Stimulated activated effector memory CD8-positive, alpha-beta T cell treated with anti-CD3 and anti-CD28 coated beads, Interleukin-12 subunit alpha, Interleukin-12 subunit beta, amount 100 ng/mL, for 72 hours (primary cell): ENCODE measurements around the gene CAPN7.

Source experiments
- ATAC-seq: fragments of 150-1000 bp; cut with Tn5 transposase; 2 replicates; pipeline ENCODE4 v1.10.0; 2021
- DNase-seq, 2 donors: peaks; one replicate each; pipeline ENCODE4 v3.0.0; 2021 to 2022; ENCODE audit warnings: low spot score in 2 of 2
- H3K27ac Mint-ChIP-seq: one replicate; pipeline ENCODE4 v1.8.0; 2022; ENCODE audit warnings: mild to moderate bottlenecking, mixed read lengths
- H3K36me3 Mint-ChIP-seq: one replicate; pipeline ENCODE4 v1.8.0; 2022; ENCODE audit warnings: mild to moderate bottlenecking, mixed read lengths
- H3K4me1 Mint-ChIP-seq: one replicate; pipeline ENCODE4 v1.8.0; 2022; ENCODE audit warnings: mixed read lengths
- H3K4me3 Mint-ChIP-seq: one replicate; pipeline ENCODE4 v1.8.0; 2022; ENCODE audit warnings: mild to moderate bottlenecking, mixed read lengths
- H3K9me3 Mint-ChIP-seq: one replicate; pipeline ENCODE4 v1.8.0; 2022; ENCODE audit warnings: mixed read lengths

Gene CAPN7

DNA sequence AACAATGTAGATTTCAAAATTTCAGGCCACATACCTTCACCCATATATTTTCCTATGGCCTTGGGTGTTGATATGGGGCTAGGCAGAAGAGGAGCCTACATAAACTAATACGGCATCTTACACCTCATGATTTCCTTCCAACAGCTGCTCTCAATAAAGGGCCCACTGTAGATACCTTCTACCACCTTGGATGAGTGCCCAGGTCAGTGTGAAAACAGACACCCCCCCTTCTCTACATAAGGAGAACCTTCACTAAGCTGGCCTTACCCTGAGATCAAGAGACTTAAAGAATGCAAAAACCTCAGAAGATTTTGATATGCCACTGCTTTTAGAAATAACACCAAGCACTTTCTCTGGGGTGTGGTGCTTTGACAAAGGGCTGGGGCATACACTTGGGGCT is 83.6 kb downstream of the CAPN7 start:
- Mint-ChIP-seq H3K4me3 (peak overlapping the region; percentile 44), H3K36me3 (peaks cover 22% of the 10 kb centered on the region), H3K4me1 (peaks cover 83% of the 10 kb centered on the region), H3K27ac (peak overlapping the region; percentile 48), H3K9me3 (no peaks in the 10 kb centered on the region)
- no peak for DNase-seq
- ATAC-seq: no peak

DNA sequence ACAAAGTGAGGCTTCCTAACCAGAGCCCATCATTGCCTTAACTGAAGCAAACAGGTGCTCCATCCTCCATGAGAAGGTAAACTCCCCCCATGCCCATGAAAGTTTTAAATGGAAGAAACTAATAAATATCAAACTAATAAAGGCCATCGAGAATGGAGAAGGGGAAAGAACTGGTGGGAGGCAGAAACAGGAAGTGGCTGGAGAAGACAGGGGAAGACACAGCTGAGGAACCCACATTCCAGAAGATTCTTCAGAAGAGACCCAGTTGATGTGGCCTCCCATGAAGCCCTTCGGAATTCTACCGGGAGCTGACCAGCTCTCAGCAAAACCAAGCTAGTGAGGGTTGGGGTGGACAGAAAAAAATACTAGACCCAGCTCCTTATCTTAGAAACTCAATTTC is 84.7 kb downstream of the CAPN7 start:
- Mint-ChIP-seq H3K27ac (peak overlapping the region; percentile 87), H3K9me3 (no peaks in the 10 kb centered on the region), H3K36me3 (peaks cover 19% of the 10 kb centered on the region), H3K4me1 (peaks cover 86% of the 10 kb centered on the region), H3K4me3 (peak overlapping the region; percentile 44)
- DNase-seq (no peak), ATAC-seq (no peak)

DNA sequence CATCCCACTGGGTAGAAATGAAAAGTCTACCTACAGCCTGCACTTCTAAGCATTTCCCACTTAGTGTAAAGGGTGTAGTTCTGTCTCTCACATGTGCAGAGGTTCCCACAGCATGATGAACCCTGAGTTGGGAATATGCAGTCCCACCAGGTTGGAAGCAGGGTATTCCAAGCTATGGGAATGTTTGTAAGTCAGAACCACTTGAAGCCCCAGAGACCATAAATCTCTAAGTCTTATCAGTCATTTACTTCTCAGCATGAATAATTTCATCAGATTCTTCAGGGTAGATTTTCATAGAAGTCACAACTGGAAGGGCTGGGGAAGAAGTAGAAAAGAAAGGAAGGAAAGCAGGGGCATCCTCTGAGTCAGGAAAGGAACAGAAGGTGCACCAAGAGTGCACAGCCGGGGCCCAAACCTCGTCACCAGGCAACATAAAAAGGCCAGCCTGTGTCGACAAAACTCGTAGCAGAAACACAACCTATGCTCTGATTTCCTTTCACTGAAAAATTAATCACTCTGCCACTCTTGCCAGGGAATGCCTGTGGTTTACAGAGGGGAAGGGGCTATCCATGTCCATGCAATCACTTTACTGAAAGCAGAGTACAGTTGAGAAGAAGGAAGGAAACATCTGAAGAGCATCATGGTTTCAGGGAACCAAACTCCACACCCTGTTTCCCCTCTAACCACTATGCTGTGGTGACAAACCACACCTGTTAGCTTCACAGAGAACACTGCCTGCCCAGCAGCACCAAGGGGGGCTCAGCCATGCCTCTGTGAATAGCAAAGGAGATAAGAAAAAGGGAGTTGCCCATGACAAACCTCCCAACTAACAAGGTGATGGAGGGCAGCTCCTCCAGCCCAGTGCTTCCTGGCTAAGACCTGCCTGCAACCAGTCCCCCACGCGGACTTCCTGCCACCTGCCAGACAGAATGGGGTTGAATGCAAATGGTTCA is 85.8 kb downstream of the CAPN7 start:
- DNase-seq (peak; percentile 38 to 85), ATAC-seq (peak; percentile 93)
- Mint-ChIP-seq H3K4me3 (peak overlapping the region; percentile 56), H3K4me1 (peaks cover 83% of the 10 kb centered on the region), H3K9me3 (no peaks in the 10 kb centered on the region), H3K36me3 (peaks cover 16% of the 10 kb centered on the region), H3K27ac (peak overlapping the region; percentile 81)

DNA sequence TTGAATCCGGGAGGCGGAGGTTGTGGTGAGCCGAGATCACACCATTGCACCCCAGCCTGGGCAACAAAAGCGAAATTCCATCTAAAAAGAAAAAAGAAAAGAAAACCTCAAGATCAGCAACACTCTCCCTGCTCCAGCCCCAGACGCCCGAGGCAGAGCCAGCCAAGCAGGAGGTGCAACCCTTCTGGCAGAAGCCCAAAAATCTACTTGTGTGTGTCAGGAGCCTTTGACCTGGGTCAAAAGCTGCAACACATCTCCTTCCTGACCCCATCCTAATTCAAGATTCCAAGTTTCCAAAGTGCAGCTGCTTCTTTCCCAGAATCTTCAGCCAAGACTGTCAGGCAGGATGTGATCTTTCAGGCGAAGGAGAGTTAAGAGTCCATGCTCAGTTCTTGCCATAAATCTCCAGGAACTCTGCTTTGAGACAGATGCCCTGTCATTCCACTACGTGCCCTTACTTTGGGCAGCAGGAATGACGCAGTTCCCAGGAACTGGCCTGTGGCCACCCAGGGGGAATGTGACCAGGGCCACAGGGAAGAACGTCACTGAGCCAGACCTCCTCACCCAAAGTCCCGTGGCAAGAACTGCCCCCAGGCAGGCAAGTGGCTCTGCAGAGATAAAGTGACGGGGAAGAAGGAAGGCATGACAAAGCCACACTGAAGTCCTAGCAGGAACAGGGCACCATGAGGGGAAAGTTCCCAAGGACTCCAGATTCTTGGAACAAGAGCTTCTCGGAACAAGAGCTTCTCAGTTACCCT is 86.9 kb downstream of the CAPN7 start:
- DNase-seq: no peak
- Mint-ChIP-seq H3K27ac (peak overlapping the region; percentile 81), H3K4me1 (peaks cover 85% of the 10 kb centered on the region), H3K4me3 (peak overlapping the region; percentile 56), H3K36me3 (peaks cover 22% of the 10 kb centered on the region), H3K9me3 (no peaks in the 10 kb centered on the region)
- no peak for ATAC-seq

DNA sequence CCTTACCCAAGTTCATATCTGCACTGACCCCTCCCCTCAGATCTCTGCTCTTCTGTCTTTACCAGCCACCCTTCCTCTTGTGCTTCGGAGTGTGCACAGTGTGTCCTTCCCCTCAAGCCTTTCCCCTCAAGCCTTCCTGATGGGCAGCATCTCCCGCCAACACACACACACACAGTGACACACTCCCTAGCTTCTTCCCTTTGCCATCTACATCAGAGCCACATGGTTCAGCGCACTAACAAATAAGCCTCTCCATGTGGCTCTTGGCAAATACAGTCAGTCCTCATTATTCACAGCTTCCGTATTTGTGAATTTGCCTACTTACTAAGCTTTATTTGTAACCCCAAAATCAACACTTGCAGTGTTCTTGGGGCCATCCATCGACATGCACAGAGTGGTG is 88.9 kb downstream of the CAPN7 start:
- Mint-ChIP-seq H3K9me3 (no peaks in the 10 kb centered on the region), H3K4me3 (no peak overlapping the region), H3K36me3 (peaks cover 19% of the 10 kb centered on the region), H3K27ac (peak overlapping the region; percentile 60), H3K4me1 (peaks cover 77% of the 10 kb centered on the region)
- DNase-seq (no peak), ATAC-seq (no peak)

DNA sequence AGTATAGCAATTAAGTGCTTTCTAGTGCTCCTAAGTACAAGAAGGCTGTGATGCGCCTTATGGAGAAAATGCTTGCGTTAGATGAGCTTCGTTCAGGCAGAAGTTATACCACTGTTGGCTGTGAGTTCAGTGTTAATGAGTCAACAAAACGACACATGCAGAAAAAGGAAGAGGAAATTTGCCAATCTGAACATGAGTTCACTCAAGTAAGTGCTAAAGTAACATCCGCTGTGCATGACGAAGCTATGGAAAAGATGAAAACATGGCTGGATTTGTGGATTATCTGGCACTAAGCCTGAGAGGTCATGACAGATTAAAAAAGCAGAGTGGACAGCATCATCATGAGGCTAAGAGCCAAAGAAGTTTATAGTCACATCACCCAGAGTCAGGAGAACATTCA is 89.5 kb downstream of the CAPN7 start:
- Mint-ChIP-seq H3K4me3 (no peak overlapping the region), H3K4me1 (peaks cover 79% of the 10 kb centered on the region), H3K27ac (no peak overlapping the region), H3K36me3 (peaks cover 24% of the 10 kb centered on the region), H3K9me3 (no peaks in the 10 kb centered on the region)
- ATAC-seq: no peak
- DNase-seq: no peak

DNA sequence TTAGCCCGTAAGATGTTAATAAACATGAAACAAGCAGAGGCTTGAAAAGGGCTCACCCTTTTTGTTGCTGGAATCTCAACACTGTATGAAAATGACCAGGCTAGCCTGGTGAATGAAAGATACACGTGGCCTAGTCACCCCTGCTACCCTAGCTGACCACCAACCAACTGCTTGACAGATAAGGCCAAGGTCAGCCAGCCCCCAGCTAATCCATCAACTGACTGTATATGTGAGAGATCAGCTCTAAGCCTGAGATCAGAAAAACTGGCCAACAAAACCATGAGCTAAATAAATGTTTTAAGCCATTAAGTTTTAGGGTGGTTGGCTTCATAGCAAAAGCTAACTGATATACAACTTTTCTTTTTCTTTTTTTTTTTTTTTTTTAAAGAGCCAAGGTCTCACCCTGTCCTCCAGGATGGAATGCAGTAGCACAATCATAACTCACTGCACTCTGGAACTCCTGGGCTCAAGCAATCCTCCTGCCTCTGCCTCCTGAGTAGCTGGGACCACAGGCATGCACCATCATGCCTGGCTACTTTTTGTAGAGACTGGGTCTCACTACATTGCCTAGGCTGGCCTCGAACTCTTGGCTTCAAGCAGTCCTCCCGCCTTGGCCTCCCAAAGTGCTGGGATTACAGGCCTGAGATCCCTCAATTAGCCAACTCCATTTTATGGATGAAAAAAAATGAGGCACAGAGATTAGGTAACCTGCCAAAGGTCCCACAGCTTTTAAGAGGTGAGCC is 91.7 kb downstream of the CAPN7 start:
- Mint-ChIP-seq H3K9me3 (no peaks in the 10 kb centered on the region), H3K36me3 (peaks cover 21% of the 10 kb centered on the region), H3K27ac (peak overlapping the region; percentile 43), H3K4me1 (peaks cover 80% of the 10 kb centered on the region), H3K4me3 (no peak overlapping the region)
- DNase-seq (no peak), ATAC-seq (no peak)

DNA sequence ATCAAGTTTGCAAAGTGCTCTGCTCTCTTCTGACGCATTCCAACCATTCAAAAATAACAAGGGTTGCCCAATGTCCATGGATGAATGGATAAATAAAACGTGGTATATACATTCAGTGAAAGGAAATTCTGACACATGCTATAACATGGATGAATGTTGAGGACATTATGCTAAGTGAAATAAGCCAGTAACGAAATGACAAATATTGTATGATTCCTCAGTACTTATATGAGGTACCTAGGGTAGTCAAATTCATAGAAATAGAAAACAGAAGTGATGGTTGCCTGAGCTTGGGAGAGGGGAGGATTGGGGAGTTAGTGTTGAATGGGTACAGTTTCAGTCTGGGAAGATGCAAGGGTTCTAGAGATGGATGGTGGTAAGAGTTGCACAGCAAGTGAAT is 92.5 kb downstream of the CAPN7 start:
- Mint-ChIP-seq H3K36me3 (peaks cover 28% of the 10 kb centered on the region), H3K4me3 (peak overlapping the region; percentile 2), H3K27ac (peak overlapping the region; percentile 43), H3K4me1 (peaks cover 82% of the 10 kb centered on the region), H3K9me3 (no peaks in the 10 kb centered on the region)
- ATAC-seq: peak; percentile 88
- DNase-seq: no peak

DNA sequence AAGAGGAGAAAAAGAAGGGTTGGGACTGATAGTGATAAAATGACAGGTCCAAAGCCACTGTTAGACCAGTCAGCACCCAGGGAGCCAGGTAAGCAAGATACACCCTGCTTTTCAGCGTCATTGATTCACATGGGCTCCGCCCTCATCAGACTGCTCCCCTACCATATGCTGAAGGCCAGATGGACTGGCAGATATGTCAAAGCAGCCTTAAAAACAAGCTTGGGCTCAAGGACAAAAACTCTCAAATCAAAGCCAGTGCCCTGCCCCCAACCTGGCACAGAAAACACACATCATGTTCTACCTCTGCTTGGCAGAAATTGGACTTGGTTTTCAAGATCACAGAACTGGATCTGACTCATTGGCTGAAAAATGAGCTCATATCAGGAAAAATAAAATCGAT is 93.0 kb downstream of the CAPN7 start:
- peak; percentile 36 for ATAC-seq
- H3K36me3 Mint-ChIP-seq: peaks cover 30% of the 10 kb centered on the region
- H3K4me3 Mint-ChIP-seq: peak overlapping the region; percentile 2
- H3K27ac Mint-ChIP-seq: peak overlapping the region; percentile 43
- no peaks in the 10 kb centered on the region for H3K9me3 Mint-ChIP-seq
- DNase-seq: no peak
- H3K4me1 Mint-ChIP-seq: peaks cover 87% of the 10 kb centered on the region

DNA sequence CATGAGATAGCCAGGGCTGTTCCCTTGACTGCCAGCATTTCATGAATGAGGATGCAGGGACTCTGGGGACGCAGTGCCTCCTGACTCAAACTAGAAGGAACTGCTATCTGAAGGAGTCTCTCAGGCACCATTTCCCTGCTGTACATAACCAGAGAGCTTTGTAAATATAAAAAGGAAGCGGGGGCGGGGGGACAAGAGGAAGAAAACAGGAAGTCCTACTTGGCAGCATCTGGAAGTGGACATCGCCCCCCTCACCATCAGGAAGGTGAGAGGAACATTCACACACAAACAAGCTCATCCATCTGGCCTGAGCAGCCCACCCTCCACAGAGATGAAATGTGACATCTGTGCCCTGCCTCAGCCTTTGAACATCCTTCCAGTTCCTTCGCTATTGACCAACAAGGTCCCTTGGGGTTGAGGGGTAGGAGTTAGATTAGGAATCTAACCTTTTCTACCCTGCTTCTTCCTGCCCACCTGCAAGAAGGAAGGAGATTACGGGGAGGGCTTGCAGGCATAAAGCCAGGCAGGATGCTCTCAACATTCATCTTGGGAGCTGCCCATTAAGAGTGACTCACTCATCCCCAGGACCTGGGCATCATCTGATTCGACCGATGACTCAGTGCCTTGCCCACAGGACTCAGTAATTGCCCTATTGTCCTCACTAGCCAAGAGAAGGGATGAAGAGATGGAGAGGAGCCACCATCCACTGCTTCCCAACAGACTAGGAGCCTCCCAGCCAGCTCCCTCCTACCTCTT is 94.5 kb downstream of the CAPN7 start:
- Mint-ChIP-seq H3K4me3 (peak overlapping the region; percentile 76), H3K9me3 (no peaks in the 10 kb centered on the region), H3K36me3 (peaks cover 30% of the 10 kb centered on the region), H3K27ac (peak overlapping the region; percentile 75), H3K4me1 (peaks cover 85% of the 10 kb centered on the region)
- ATAC-seq (peak; percentile 51), DNase-seq (no peak)

DNA sequence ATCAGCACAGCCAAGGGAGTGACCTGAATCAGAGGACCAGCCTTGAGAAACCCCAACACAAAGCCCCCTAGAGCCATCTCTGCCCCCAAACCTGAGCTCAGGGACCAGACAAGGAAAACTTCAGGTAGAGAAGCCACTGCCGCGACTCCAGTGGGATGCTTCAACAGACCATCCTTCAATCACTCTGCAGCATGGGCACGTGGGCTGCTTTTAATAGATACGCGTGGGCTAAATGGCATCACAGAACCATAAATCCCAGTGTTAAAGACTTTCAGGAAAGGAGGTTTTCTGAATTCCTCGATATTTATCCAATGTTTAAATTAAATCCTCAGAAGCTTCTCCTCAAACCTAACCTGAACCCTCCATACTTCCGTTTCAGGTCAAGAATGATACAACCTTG is 95.7 kb downstream of the CAPN7 start:
- no peak for DNase-seq
- no peaks in the 10 kb centered on the region for H3K9me3 Mint-ChIP-seq
- no peak for ATAC-seq
- H3K36me3 Mint-ChIP-seq: peaks cover 29% of the 10 kb centered on the region
- H3K4me1 Mint-ChIP-seq: peaks cover 80% of the 10 kb centered on the region
- peak overlapping the region; percentile 76 for H3K4me3 Mint-ChIP-seq
- peak overlapping the region; percentile 75 for H3K27ac Mint-ChIP-seq
